ENCODE results near the gene BBS12. TPM values are rescaled to one million over a fixed set of nuclear protein-coding genes. Genes with fewer than 3 reads are reported as not detected.
A peak's percentile ranks its signal among the peaks of the same experiment; 100 is the strongest.

The BBS12 gene
- polyA plus RNA-seq, 2 of the 4 experiments (the other 2 are of a cell fraction), result 3.2 to 3.4 TPM

- ATAC-seq (no peak), DNase-seq (ENCODE audit: low read depth in 1 of 2, low spot score in 1 of 2) (no peak), FAIRE-seq (no peak)
- no peaks in the 10 kb centered on the region for H3K9me3 ChIP-seq
- ChIA-PET POLR2A (no interaction called here), CTCF (interaction anchor here (1.2 to 1.3 kb wide), 2 partner anchors 11 to 15 kb away, joined by 3 to 5 read pairs; no protein-coding TSS in a partner anchor)
- TF ChIP-seq RARB (CRISPR knock-in tag; IDR thresholded peaks at IDR 0.05) (no peak), EP300 (IDR thresholded peaks at IDR 0.05) (no peak), BHLHE40 (IDR thresholded peaks at IDR 0.05; ENCODE audit: low read depth, low read length) (no peak), PBX3 (IDR thresholded peaks at IDR 0.05) (no peak), HOXB13 (CRISPR knock-in tag; IDR thresholded peaks at IDR 0.05; ENCODE audit: low read depth) (no peak), MYC (IDR thresholded peaks at IDR 0.05; ENCODE audit: borderline replicate concordance, low read length) (no peak)
- no peak overlapping the region for H3K4me3 ChIP-seq
- H3K27ac ChIP-seq, result no peak overlapping the region
- H3K4me2 ChIP-seq, result no peak overlapping the region
- peaks cover 23% of the 10 kb centered on the region for H3K4me1 ChIP-seq
Measured at GRCh38 chr4:122772986-122773385, 40.5 kb downstream of the BBS12 start.

GRCh38 chr4:122775039-122775438, 42.5 kb downstream of the BBS12 start:
- DNase-seq (ENCODE audit: low read depth in 1 of 2, low spot score in 1 of 2), result no peak
- Histone ChIP-seq H3K4me3 (no peak overlapping the region), H3K4me2 (no peak overlapping the region), H3K27ac (peak overlapping the region in 1 of 2 experiments; percentile 54; a peak in 2 of 6 replicates), H3K4me1 (peaks cover 27% of the 10 kb centered on the region), H3K9me3 (no peaks in the 10 kb centered on the region)
- no peak for FAIRE-seq
- ATAC-seq, result no peak
- 94% methylated on average over 3 of the region's 3 CpGs for WGBS (ENCODE audit: missing lambda C conversion rate)
- ChIA-PET POLR2A (no interaction called here), CTCF (no interaction called here)
- TF ChIP-seq MAX (IDR thresholded peaks at IDR 0.05) (no peak), TFCP2L1 (CRISPR knock-in tag; IDR thresholded peaks at IDR 0.05) (no peak)

GRCh38 chr4:122775987-122776836, 43.7 kb downstream of the BBS12 start:
- FAIRE-seq, result no peak
- Histone ChIP-seq H3K4me1 (peaks cover 27% of the 10 kb centered on the region), H3K9me3 (no peaks in the 10 kb centered on the region), H3K27ac (peak overlapping the region; percentile 72 to 89; a peak in 5 of 6 replicates), H3K4me3 (no peak overlapping the region), H3K4me2 (no peak overlapping the region)
- DNase-seq (ENCODE audit: low read depth in 1 of 2, low spot score in 1 of 2), result no peak
- ChIA-PET CTCF (no interaction called here), POLR2A (no interaction called here)
- ATAC-seq, result peak in 1 of 2 experiments; percentile 51; a peak in 3 of 6 replicates
- 83% methylated on average over 6 of the region's 6 CpGs for WGBS (ENCODE audit: missing lambda C conversion rate)
- TF ChIP-seq BHLHE40 (IDR thresholded peaks at IDR 0.05; ENCODE audit: low read depth, low read length) (no peak), BCL3 (IDR thresholded peaks at IDR 0.05) (no peak), ZC3H11A (IDR thresholded peaks at IDR 0.05) (no peak), MAZ (IDR thresholded peaks at IDR 0.05; ENCODE audit: borderline replicate concordance, low read depth, low read length) (no peak), MYC (IDR thresholded peaks at IDR 0.05; ENCODE audit: borderline replicate concordance, low read length) (no peak), JUNB (IDR thresholded peaks at IDR 0.05) (no peak), KDM1A (IDR thresholded peaks at IDR 0.05; ENCODE audit: low read depth) (no peak), E2F6 (IDR thresholded peaks at IDR 0.05; ENCODE audit: borderline replicate concordance, low read depth) (no peak)

- FAIRE-seq, result no peak
- no peak for ATAC-seq
- H3K9me3 ChIP-seq, result no peaks in the 10 kb centered on the region
- H3K4me1 ChIP-seq, result peaks cover 28% of the 10 kb centered on the region
- H3K27ac ChIP-seq, result peak overlapping the region; percentile 72 to 89
- DNase-seq (ENCODE audit: low read depth in 1 of 2, low spot score in 1 of 2), result no peak
- no peak for TF ChIP-seq GATA3 (IDR thresholded peaks at IDR 0.05; ENCODE audit: borderline replicate concordance)
- no peak for TF ChIP-seq HEYL (CRISPR knock-in tag; IDR thresholded peaks at IDR 0.05)
- TF ChIP-seq USF2 (IDR thresholded peaks at IDR 0.05), result no peak
- no peak for TF ChIP-seq ZC3H11A (IDR thresholded peaks at IDR 0.05)
- TF ChIP-seq MAZ (IDR thresholded peaks at IDR 0.05; ENCODE audit: borderline replicate concordance, low read depth, low read length), result no peak
- TF ChIP-seq HES2 (IDR thresholded peaks at IDR 0.05), result no peak
- no peak for TF ChIP-seq PHF8 (IDR thresholded peaks at IDR 0.05; ENCODE audit: borderline replicate concordance, low read depth)
- ChIA-PET CTCF (no interaction called here), POLR2A (no interaction called here)
- 68% methylated on average over 4 of the region's 4 CpGs for WGBS (ENCODE audit: missing lambda C conversion rate)
- no peak overlapping the region for H3K4me3 ChIP-seq
- peak overlapping the region; percentile 28; the same call in 2 of the 3 replicates for H3K4me2 ChIP-seq
Measured at GRCh38 chr4:122776916-122777315, 44.4 kb downstream of the BBS12 start.
